Measurements from ENCODE around the gene LIN28B.

Gene LIN28B

GRCh38 chr6:104957301-104958177, 632 bp downstream of the LIN28B start:
- H3K4me3 ChIP-seq (ENCODE audit: low read depth, low read length) = no peak overlapping the region
- no peak for TF ChIP-seq CTCF (IDR thresholded peaks at IDR 0.05; ENCODE audit: borderline replicate concordance, insufficient read depth, low read depth, low read length)

- TF ChIP-seq CTCF (IDR thresholded peaks at IDR 0.05; ENCODE audit: borderline replicate concordance, insufficient read depth, low read depth, low read length) = no peak
- H3K4me3 ChIP-seq (ENCODE audit: low read depth, low read length) = no peak overlapping the region
Measured at GRCh38 chr6:104958178-104959025, 1.5 kb downstream of the LIN28B start.

GRCh38 chr6:104959026-104959858, 2.3 kb downstream of the LIN28B start:
- H3K4me3 ChIP-seq (ENCODE audit: low read depth, low read length) = no peak overlapping the region
- no peak for TF ChIP-seq CTCF (IDR thresholded peaks at IDR 0.05; ENCODE audit: borderline replicate concordance, insufficient read depth, low read depth, low read length)

GRCh38 chr6:104969108-104969507, 12.2 kb downstream of the LIN28B start:
- H3K4me3 ChIP-seq (ENCODE audit: low read depth, low read length) = no peak overlapping the region
- no peak for TF ChIP-seq CTCF (IDR thresholded peaks at IDR 0.05; ENCODE audit: borderline replicate concordance, insufficient read depth, low read depth, low read length)

GRCh38 chr6:104969785-104970581, 13.1 kb downstream of the LIN28B start:
- H3K4me3 ChIP-seq (ENCODE audit: low read depth, low read length) = no peak overlapping the region

More at GRCh38 chr6:104969785-104970581, 13.1 kb downstream of the LIN28B start:
- TF ChIP-seq CTCF (IDR thresholded peaks at IDR 0.05; ENCODE audit: borderline replicate concordance, insufficient read depth, low read depth, low read length) = no peak
